ENCODE measurements around the gene ENPP7.
"Not testable (repeated sequence)": the region's sequence is repeated elsewhere in the genome, so short reads cannot be mapped to it uniquely, and the experiment has no call there.

Gene ENPP7

DNA sequence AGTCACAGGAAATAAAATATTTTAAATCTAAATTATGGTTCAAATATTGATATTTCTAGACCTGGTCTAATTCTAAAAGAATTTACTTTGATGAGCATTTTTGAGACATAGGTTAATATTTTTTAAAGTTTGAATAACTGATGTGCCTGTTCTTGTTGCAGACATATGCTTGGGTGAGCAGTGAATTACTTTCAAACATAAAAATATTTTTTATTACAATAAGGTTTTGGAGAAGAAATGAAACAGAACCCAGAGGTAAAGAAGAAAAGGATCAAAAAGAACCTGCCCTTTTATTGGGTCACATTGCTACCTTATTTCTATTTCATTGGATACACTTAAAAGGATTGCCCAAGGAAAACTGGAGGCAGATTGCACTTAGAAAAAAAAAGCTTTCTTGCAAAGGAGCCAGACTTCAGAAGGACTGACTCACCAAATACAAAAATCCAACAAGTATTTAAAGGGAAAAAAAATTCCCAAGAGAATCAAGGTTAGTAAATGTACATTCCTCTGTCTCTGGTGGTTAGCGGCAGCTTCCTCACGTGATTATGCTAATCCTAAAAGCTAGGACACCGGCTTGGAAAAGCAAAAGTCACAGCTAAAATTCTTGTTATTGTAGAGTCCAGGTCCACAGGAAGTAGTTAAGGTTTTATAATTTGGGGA lies 18.5 kb downstream of the ENPP7 start:
- DNase-seq (ENCODE audit: low read depth): no peak

DNA sequence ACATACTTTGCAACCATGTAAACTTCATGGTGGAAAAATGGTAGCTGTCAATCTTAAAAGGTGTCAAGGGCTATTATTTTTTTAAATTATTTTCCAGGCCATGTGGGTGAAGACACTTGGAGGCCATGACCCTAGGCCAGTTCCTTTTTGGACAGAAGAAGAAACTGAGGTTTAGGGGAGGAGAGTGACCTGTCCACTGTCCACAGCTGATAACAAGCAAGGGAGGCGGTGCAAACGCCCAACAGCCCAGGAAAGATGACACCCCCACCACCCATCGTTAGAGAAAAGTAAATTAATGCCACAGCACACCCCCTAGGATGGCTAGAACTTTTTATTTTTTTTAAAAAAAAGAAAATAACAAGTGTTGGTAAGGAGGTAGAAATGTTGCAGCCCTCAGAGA lies 19.2 kb downstream of the ENPP7 start:
- DNase-seq (ENCODE audit: low read depth): no peak

DNA sequence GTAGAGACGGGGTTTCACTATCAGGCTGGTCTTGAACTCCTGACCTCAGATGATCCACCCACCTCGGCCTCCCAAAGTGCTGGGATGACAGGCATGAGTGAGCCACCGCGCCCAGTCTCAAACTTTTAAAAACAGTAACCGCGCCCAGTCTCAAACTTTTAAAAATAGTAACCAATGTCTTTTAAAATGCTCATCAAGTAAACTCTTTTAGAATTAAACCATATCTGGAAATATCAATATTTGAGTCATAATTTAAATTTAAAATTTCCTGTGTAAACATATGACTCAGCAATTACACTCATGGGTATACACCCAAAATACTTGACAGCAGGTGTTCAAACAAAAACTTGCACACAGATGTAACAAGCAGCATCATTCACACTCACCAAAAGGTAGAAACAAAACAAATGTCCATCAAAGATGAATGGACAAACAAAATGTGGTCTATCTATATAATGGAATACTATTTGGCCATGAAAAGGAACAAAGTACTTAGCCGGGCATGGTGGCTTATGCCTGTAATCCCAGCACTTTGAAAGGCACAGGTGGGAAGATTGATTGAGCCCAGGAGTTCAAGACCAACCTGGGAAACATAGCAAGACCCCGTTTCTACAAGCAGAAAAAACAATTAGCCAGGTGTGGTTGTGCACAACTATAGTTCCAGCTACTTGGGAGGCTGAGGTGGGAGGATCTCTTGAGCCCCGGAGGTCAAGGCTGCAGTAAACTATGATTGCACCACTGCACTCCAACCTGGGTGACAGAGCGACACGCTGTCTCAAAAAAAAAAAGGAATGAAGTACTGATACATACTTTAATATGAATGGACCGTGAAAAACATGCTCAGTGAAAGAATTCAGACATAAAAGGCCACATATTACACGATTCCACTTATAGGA lies 20.2 kb downstream of the ENPP7 start:
- no peak for DNase-seq (ENCODE audit: low read depth)

GRCh38 chr17:79752175-79752574 lies 21.4 kb downstream of the ENPP7 start:
- DNase-seq (ENCODE audit: low read depth): no peak

GRCh38 chr17:79754370-79754769 lies 23.6 kb downstream of the ENPP7 start:
- no peak for DNase-seq (ENCODE audit: low read depth)

- not testable (repeated sequence) for DNase-seq (ENCODE audit: low read depth)
Measured at GRCh38 chr17:79754903-79755302, 24.2 kb downstream of the ENPP7 start.

DNA sequence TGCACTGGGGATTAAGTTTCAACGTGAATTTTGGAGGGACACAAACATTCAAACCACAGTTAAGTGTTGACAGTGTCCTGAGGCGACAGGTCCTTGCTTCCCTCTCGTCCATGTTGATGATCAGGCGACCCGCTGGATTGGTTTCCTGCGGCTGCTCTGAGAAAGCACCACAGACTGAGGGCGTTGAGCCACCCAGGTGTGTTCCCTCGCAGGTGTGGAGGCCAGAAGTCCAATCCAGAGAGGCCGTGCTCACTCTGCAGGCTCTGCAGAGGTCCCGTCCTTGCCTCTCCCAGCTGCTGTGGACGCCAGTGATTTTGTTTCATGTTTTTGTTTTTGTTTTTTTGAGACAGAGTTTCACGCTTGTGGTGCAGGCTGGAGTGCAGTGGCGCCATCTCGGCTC lies 24.8 kb downstream of the ENPP7 start:
- no peak for DNase-seq (ENCODE audit: low read depth)

DNA sequence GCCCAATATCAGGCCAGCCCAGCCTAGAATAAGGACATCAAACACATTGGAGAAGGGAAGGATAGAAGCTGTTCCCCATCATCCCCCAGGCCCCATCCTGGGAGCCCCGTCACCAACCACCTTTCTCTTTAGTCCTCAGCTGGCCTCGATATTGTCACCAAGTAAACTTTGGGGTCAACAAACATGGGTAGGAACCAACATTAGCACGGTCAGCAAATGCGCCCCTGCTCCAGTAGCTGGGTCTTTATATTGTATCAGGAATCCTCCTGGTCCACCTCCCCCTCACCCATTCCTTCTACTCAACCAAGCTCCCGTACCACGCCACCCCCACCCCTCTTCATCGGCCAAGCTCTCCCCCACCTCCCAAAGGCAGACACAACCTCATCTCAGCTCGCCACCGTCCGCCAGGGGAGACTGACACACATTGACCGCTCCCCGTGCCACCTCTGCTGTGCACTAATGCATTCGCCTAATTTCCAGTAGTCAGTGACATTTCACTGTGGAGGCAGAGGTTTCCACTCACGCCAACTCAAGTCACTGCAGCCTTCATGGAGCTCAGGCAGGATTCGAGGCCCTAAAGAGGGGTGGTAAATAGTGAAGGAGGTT lies 26.5 kb downstream of the ENPP7 start:
- DNase-seq (ENCODE audit: low read depth): no peak

DNA sequence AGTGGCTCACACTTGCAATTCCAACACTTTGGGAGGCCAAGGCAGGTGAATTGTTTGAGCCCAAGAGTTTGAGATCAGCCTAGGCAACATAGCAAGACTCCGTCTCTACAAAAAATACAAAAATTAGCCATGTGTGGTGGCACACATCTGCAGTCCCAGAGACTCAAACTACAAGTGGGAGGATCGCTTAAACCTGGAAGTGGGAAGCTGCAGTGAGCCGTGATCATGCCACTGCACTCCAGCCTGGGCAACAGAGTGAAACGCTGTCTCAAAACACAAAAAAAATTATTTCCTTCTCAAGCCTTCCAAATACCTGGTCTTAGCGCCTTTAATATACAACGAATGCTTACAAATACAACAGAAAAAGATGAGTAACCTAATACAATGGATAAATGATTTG lies 27.5 kb downstream of the ENPP7 start:
- DNase-seq (ENCODE audit: low read depth): no peak

- no peak for DNase-seq (ENCODE audit: low read depth)
Measured at GRCh38 chr17:79760197-79760906, 29.6 kb downstream of the ENPP7 start.

DNA sequence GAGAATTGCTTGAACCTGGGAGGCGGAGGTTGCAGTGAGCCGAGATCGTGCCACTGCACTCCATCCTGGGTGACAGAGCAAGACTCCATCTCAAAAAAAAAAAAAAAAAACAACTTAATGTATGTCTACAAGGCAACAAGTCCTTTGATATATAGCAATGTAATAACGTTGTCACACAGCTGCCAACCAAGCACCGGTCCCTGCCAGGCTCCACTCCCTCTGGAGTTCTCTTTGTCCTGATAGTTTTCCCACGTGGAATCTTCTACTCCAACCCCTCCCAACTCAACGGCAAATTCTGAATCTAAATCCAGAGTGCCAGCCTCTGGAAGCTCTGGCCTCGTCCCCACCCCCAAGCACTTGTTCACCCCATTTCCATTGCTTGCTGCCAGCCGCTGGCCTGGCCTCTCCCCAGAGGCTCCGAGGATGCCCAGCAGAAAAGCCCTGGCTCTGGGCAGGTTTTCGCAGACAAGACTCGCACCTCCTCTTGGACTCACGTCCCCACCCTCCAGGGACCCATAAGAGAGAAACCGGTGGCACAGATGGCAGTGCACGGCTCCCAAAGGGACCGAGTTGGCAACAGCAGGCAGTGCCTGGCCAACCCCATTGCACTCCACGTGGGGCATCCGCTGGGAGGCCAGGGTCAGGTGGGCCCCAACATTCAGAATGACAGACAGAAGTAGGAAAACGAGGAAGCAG lies 31.3 kb downstream of the ENPP7 start:
- DNase-seq (ENCODE audit: low read depth): no peak

DNA sequence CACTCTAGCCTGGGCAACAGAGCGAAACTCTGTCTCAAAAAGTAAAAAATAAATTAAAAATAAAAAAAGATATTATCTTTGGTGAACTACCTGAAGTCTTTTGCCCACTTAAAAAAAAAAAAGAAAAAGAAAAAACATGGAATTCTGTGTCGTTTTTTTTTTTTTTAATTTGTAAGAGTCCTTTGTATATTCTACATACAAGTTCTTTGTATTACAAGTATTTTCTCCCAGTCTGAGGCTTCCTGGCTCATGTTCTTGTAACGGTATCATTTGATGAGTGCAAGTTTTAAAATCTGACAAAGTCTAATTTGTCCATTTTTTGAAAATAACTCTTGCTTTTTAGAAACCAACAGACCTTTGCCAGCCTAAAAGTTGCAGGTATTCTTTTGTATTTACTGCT lies 35.0 kb downstream of the ENPP7 start:
- DNase-seq (ENCODE audit: low read depth): no peak

- no peak for DNase-seq (ENCODE audit: low read depth)
Measured at GRCh38 chr17:79769570-79770506, 39.1 kb downstream of the ENPP7 start.

- DNase-seq (ENCODE audit: low read depth): no peak
Measured at GRCh38 chr17:79771276-79771675, 40.5 kb downstream of the ENPP7 start.

DNA sequence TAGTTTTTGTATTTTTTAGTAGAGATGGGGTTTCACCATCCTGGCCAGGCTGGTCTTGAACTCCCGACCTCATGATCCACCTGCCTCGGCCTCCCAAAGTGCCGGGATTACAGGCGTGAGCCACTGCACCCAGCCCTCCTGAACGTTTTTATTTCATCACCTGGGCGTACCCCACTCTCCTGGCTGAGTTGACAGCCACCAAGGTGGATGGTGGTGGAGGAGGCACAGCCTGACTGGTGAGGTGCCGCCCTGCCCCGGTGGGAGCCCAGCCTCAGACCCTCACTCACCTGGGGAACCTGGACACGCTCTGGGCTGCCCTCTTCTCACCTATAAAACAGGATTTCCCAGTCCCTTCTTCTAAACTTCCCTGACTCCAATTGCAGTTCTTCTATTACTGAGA lies 42.0 kb downstream of the ENPP7 start:
- DNase-seq (ENCODE audit: low read depth): not testable (repeated sequence)

- DNase-seq (ENCODE audit: low read depth): no peak
Measured at GRCh38 chr17:79774561-79774975, 43.8 kb downstream of the ENPP7 start.

DNA sequence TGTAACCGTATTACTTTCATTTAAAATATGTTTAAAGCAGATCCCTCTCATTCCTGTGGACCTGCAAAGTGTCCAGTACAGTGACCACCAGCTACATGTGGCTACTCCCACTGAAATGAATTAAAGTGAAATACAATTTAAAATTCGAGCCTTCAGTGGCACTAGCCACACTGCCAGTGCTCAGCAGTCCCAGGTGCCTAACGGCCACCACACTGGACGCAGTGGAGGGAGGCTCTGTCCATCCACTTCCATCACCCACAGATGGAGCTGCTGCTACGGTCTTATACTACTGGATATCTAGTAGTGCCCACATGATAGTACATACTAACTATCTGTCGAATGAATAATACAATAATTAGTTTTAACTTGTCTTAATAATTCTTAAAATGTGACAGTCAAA lies 44.9 kb downstream of the ENPP7 start:
- DNase-seq (ENCODE audit: low read depth): no peak

GRCh38 chr17:79776376-79777119 lies 45.8 kb downstream of the ENPP7 start:
- no peak for DNase-seq (ENCODE audit: low read depth)

- peak; percentile 24 for DNase-seq (ENCODE audit: low read depth)
Measured at GRCh38 chr17:79777120-79777893, 46.6 kb downstream of the ENPP7 start.

Measured in activated T-cell treated with anti-CD3 and anti-CD28 coated beads for 48 hours (primary cell).